Common myeloid progenitor, CD34-positive (primary cell): ENCODE measurements around the gene FAM149B1.

Experiments
- CTCF ChIA-PET: fragments of 350-600 bp; sonication (Branson Sonifier 250); formaldehyde crosslinking; loops from one replicate; lab custom pipeline; 2021; ENCODE audit warnings: antibody characterized with exemption; lab: Charles Lee
- POLR2A ChIA-PET: fragments of 350-600 bp; sonication (Branson Sonifier 250); formaldehyde crosslinking; loops from one replicate; lab custom pipeline; 2021; ENCODE audit warnings: antibody characterized with exemption; lab: Charles Lee
- DNase-seq, 3 donors: peaks; one replicate each; pipeline versions ENCODE4 v3.0.0 to v3.0.0-alpha.2; 2013
- H3K27ac ChIP-seq, 2 experiments: 1 replicate in 1 of 2; 2 replicates in 1 of 2; pipeline ENCODE4 v1.7.0; 2013; ENCODE audit warnings: inconsistent platforms in 2 of 2, low read length in 2 of 2, mild to moderate bottlenecking in 2 of 2, low read depth in 1 of 2, moderate library complexity in 1 of 2; ENCODE audit not compliant: severe bottlenecking in 2 of 2, insufficient read depth in 1 of 2, poor library complexity in 1 of 2
- H3K27me3 ChIP-seq, 5 experiments: replicated peaks in 2 of 5; 1 replicate in 3 of 5; 2 replicates in 2 of 5; pipeline versions ENCODE4 v1.6.1 to v1.7.0; 2013; ENCODE audit warnings: low read length in 4 of 5, mild to moderate bottlenecking in 2 of 5, moderate library complexity in 2 of 5, inconsistent platforms in 1 of 5; ENCODE audit not compliant: insufficient read depth in 5 of 5, control insufficient read depth in 4 of 5
- H3K36me3 ChIP-seq, 4 experiments: 1 replicate in 2 of 4; 2 replicates in 2 of 4; pipeline versions ENCODE4 v1.6.1 to v1.7.0; 2013; ENCODE audit warnings: low read length in 3 of 4, control low read depth in 1 of 4, mild to moderate bottlenecking in 1 of 4; ENCODE audit not compliant: control insufficient read depth in 4 of 4, insufficient read depth in 4 of 4
- H3K4me1 ChIP-seq, 4 experiments: 1 replicate in 3 of 4; 2 replicates in 1 of 4; pipeline versions ENCODE4 v1.6.1 to v1.7.1; 2013; ENCODE audit warnings: low read length in 3 of 4, mild to moderate bottlenecking in 3 of 4, control low read depth in 1 of 4, inconsistent platforms in 1 of 4, moderate library complexity in 1 of 4; ENCODE audit not compliant: control insufficient read depth in 4 of 4, insufficient read depth in 4 of 4; ENCODE audit errors: control extremely low read depth in 1 of 4
- H3K4me3 ChIP-seq, 7 experiments: 1 replicate in 4 of 7; 2 replicates in 3 of 7; pipeline versions ENCODE4 v1.5.1 to v1.7.0; 2013; ENCODE audit warnings: mild to moderate bottlenecking in 7 of 7, low read length in 6 of 7, moderate library complexity in 6 of 7, inconsistent platforms in 2 of 7, low read depth in 2 of 7, control low read depth in 1 of 7; ENCODE audit not compliant: insufficient read depth in 4 of 7, control insufficient read depth in 1 of 7; ENCODE audit errors: extremely low read depth in 1 of 7
- H3K9me3 ChIP-seq, 5 experiments: 1 replicate in 4 of 5; 2 replicates in 1 of 5; pipeline versions ENCODE4 v1.6.1 to v1.7.1; 2013; ENCODE audit warnings: low read length in 4 of 5, mild to moderate bottlenecking in 2 of 5, inconsistent platforms in 1 of 5, low read depth in 1 of 5, moderate library complexity in 1 of 5; ENCODE audit not compliant: control insufficient read depth in 4 of 5, insufficient read depth in 2 of 5; ENCODE audit errors: control extremely low read depth in 1 of 5
- WGBS: methylation state at CpG from one replicate; pipeline ENCODE4 v1.1.5; 2013; ENCODE audit not compliant: insufficient coverage; 5-methylcytosine and 5-hydroxymethylcytosine counted together

The FAM149B1 gene

DNA sequence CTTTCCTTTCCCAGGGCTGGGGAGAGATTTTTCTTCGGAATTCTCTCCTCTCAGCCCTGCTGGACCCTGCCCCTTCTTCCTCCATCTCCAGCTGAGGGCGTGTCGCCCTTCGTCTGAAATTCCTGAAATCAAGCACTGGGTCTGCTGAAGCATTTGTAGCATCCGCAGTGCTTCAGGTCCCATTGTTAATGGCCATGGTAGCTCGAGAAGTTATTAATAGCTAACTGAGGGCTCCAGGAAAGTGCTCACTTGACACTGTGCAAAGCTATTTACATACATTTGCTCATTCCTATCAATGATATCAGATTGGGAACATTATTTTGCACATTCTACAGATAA lies 515 bp downstream of the FAM149B1 start:
- Histone ChIP-seq H3K4me1 (peaks cover 7 to 20% (median 11%) of the 10 kb centered on the region in 4 experiments), H3K27me3 (no peaks in the 10 kb centered on the region), H3K27ac (peak overlapping the region; percentile 95 to 99), H3K36me3 (peaks cover 0 to 5% (median 2%) of the 10 kb centered on the region in 4 experiments), H3K4me3 (peak overlapping the region; percentile 96 to 100 (median 100)), H3K9me3 (no peaks in the 10 kb centered on the region)
- ChIA-PET POLR2A (interaction anchor here (1.4 to 1.7 kb wide), 2 partner anchors 72 to 73 kb away, joined by 3 to 7 read pairs; partner anchors contain the start of gene P4HA1), CTCF (interaction anchor here (1.0 to 4.9 kb wide), 3 partner anchors 8 to 72 kb away, joined by 3 to 23 read pairs (median 4); partner anchors contain the start of gene P4HA1)
- DNase-seq: peak in 2 of 3 donors; percentile 43 to 62
- 0% methylated on average over 4 of the region's 6 CpGs for WGBS

DNA sequence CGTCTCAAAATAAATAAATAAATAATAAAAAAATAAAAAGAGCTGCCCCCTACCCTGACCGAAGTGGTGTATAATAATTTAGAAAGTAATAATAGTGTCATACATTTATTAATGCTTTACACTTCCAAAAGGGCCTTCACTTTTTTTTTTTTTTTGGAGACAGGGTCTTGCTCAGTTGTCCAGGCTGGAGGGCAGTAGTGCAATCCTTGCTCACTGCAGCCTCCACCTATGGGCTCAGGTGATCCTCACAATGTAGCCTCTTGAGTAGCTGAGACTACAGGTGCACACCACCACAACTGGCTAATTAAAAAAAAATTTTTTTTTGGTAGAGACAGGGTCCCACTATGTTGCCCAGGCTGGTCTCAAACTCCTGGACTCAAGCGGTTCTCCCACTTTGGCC lies 1.4 kb downstream of the FAM149B1 start:
- H3K4me1 ChIP-seq: peaks cover 7 to 20% (median 11%) of the 10 kb centered on the region in 4 experiments
- ChIA-PET CTCF (interaction anchor here (1.1 to 4.9 kb wide), 4 partner anchors 8 to 49 kb away, joined by 3 to 23 read pairs (median 6); no protein-coding TSS in a partner anchor), POLR2A (interaction anchor here (0.6 kb wide), 2 partner anchors 25 to 1348 kb away, joined by 3 read pairs; no protein-coding TSS in a partner anchor)
- DNase-seq: no peak
- WGBS: 100% methylated on average over 1 of the region's 3 CpGs
- H3K4me3 ChIP-seq: no peak overlapping the region
- no peaks in the 10 kb centered on the region for H3K27me3 ChIP-seq
- H3K27ac ChIP-seq: no peak overlapping the region
- no peaks in the 10 kb centered on the region for H3K9me3 ChIP-seq
- no peaks in the 10 kb centered on the region for H3K36me3 ChIP-seq

DNA sequence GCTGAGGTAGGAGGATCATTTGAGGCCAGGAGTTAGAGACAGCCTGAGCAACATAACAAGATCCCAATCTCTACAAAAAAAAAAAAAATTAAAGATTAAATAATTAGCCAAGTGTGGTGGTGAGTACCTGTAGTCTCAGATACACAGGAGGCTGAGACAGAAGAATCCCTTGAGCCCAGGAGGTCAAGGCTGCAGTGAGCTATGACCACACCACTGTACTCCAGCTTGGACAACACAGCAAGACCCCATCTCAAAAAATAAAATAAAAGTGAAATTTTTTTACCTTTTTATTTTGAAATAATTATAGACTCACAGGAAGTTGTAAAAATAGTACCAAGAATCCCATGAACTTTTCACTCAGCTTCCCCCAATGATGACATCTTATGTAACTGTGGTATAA lies 4.9 kb downstream of the FAM149B1 start:
- Histone ChIP-seq H3K4me1 (peaks cover 2 to 5% (median 4%) of the 10 kb centered on the region in 4 experiments), H3K9me3 (no peaks in the 10 kb centered on the region), H3K27me3 (no peaks in the 10 kb centered on the region), H3K36me3 (peaks cover 3 to 15% (median 4%) of the 10 kb centered on the region in 4 experiments), H3K4me3 (no peak overlapping the region), H3K27ac (no peak overlapping the region)
- DNase-seq: no peak
- POLR2A ChIA-PET: interaction anchor here (0.7 kb wide), 1 partner anchor 437 kb away, joined by 7 read pairs; no protein-coding TSS in a partner anchor
- CTCF ChIA-PET: no interaction called here

DNA sequence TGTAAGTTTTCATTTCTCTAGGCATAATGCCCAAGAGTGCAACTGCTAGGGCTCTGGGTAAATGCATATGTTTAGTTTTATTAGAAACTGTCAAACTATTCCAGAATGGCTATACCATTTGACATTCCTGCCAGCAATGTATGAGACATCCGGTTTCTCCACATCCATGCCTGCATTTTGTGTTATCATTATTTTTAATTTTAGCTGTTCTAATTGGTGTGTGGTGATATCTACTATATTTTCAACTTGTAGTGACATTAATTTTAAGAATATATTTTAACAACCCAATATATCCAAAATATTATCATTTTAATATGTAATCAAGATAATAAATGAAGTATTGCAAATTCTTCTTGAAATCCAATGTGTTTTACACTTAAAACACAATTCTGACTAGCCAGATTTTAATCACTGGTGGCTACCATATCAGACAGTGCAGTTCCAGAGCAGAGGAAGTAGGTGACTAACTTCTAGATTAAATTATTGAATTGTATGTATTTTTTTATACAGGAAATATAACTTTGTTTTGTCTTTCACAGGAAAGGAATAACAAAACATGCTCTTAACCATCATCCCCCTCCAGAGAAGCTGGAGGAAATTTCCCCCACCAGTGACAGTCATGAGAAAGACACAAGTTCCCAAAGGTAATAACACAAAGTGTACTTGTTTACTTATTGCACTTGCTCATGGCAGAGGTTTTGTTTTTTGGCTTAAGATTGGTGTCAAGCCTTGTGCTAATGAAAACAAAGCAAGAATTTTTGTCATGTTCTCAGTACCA lies 6.4 kb downstream of the FAM149B1 start:
- POLR2A ChIA-PET: no interaction called here
- Histone ChIP-seq H3K9me3 (no peaks in the 10 kb centered on the region), H3K27me3 (no peaks in the 10 kb centered on the region), H3K4me1 (no peaks in the 10 kb centered on the region), H3K4me3 (no peak overlapping the region), H3K36me3 (peaks cover 3 to 17% (median 6%) of the 10 kb centered on the region in 4 experiments), H3K27ac (no peak overlapping the region)
- DNase-seq: no peak
- CTCF ChIA-PET: no interaction called here
- WGBS: no CpG with 5 or more reads among the region's 1 CpG

DNA sequence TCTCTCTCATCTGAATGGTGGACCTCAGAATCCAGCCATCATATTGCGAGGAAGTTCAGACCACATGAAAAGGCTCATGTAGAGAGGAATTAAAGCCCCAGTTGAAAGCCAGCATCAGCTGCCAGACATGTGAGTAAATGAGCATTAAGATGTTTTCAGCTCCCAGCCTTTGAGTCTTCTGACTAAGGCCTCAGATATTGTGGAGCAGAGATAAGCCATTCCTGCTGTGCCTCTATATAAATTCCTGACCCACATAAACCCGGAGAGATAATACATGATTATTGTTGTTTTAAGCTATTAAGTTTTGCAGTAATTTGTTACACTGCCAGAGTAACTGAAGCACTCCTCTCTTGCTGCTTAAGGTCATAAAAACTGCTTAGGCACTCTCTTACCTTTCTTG lies 14.6 kb downstream of the FAM149B1 start:
- Histone ChIP-seq H3K4me1 (no peaks in the 10 kb centered on the region), H3K9me3 (peaks cover 0 to 13% (median 7%) of the 10 kb centered on the region in 5 experiments), H3K27ac (no peak overlapping the region), H3K36me3 (peaks cover 11 to 47% (median 17%) of the 10 kb centered on the region in 4 experiments), H3K4me3 (no peak overlapping the region), H3K27me3 (no peaks in the 10 kb centered on the region)
- ChIA-PET CTCF (interaction anchor here (1.8 kb wide), 1 partner anchor 12 kb away, joined by 8 read pairs; no protein-coding TSS in a partner anchor), POLR2A (interaction anchor here (0.6 to 0.7 kb wide), 2 partner anchors 21 to 126 kb away, joined by 4 to 5 read pairs; no protein-coding TSS in a partner anchor)
- 100% methylated on average over 1 of the region's 2 CpGs for WGBS
- DNase-seq: no peak

DNA sequence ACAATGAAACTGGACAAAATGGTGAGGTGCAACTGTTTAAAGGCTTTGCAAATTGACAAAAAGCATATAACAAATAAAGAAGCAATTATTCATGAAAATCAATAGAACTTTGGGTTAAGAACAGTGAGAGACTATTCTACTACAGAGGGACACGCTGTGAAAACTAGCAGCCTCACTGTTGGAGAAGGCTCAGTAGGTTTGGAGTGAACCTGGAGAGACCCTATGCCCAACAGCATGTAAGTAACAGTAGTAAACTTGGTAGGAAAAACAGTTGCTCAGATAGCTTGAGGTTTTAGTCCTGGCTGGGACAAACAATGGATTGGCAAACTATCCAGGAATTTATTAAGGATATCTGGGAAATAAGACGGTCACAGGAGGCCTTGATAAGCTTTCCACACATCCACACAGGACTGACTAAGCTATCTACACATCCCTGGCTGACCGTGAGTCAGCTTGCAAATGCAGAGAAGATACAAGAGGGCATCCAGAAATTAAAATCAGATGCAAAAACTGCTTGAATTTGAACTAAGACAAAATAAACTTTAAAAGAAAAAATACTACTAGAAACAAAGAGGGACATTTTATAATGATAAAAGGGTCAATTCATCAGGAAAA lies 15.9 kb downstream of the FAM149B1 start:
- no peak for DNase-seq
- Histone ChIP-seq H3K4me1 (no peaks in the 10 kb centered on the region), H3K4me3 (no peak overlapping the region), H3K27me3 (no peaks in the 10 kb centered on the region), H3K27ac (no peak overlapping the region), H3K36me3 (peaks cover 9 to 43% (median 17%) of the 10 kb centered on the region in 4 experiments), H3K9me3 (peaks cover 0 to 13% (median 7%) of the 10 kb centered on the region in 5 experiments)
- POLR2A ChIA-PET: no interaction called here
- CTCF ChIA-PET: interaction anchor here (0.6 kb wide), 1 partner anchor 130 kb away, joined by 3 read pairs; no protein-coding TSS in a partner anchor
- WGBS: 80% methylated on average over 1 of the region's 3 CpGs
